Body of pancreas (tissue), 4 donors: ENCODE data around the gene FOXO3.

Experiments
- CTCF ChIP-seq, 7 experiments: fragments of 450-650 bp in 4 of 7; fragments of 200-600 bp in 3 of 7; sonication (generic) in 3 of 7; IDR thresholded peaks; one replicate each; pipeline ENCODE4 v1.5.1; 2016 to 2019; ENCODE audit warnings: antibody characterized with exemption in 7 of 7
- POLR2A ChIP-seq, 3 donors: fragments of 450-650 bp; IDR thresholded peaks; one replicate each; pipeline ENCODE4 v1.6.1; 2016; ENCODE audit warnings: antibody characterized with exemption in 3 of 3, mild to moderate bottlenecking in 2 of 3

GRCh38 chr6:108648191-108648590, 87.5 kb downstream of the FOXO3 start:
- TF ChIP-seq CTCF (IDR thresholded peaks at IDR 0.05): no peak
- TF ChIP-seq POLR2A (IDR thresholded peaks at IDR 0.05): no peak
